ENCODE data around the gene WFDC10A. TPM values are rescaled to one million over a fixed set of nuclear protein-coding genes. Genes with fewer than 3 reads are reported as not detected.
"Not testable (repeated sequence)": the region's sequence is repeated elsewhere in the genome, so short reads cannot be mapped to it uniquely, and the experiment has no call there.

The WFDC10A gene
- total and polyA plus RNA-seq, 4 donors, result not detected

DNA sequence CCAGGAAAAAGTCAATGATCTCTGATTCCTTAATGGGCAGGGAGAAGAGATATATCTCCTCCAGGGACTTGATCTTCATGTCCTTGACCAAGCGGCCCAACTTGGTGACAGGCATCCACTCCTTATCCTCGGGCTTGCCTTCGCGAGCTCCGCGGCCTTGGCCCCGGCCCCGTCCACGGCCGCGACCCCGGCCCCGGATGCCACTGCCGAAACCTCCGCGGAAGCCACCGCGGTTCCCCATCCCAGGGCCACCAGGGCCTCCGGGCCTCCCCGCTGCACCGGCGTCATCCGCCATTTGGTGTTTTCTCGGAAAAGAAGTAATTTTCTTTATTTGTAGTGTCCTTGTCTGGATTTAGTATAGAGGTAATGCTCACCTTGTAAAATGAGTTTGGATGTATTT is 11.5 kb downstream of the WFDC10A start:
- H3K27me3 ChIP-seq (ENCODE audit: control insufficient read depth, insufficient read depth, low read length); H3K9me3 ChIP-seq (ENCODE audit: control insufficient read depth, insufficient read depth, low read length); H3K4me1 ChIP-seq (ENCODE audit: control insufficient read depth, insufficient read depth, low read length); H3K36me3 ChIP-seq (ENCODE audit: control insufficient read depth, insufficient read depth, low read length); H3K27ac ChIP-seq (ENCODE audit: low read depth, low read length); H3K4me3 ChIP-seq (ENCODE audit: low read depth, low read length); DNase-seq (ENCODE audit: low read depth in 4 of 6, low spot score in 6 of 6): not testable (repeated sequence)
- no CpG with 5 or more reads among the region's 24 CpGs for WGBS (ENCODE audit: insufficient coverage)

DNA sequence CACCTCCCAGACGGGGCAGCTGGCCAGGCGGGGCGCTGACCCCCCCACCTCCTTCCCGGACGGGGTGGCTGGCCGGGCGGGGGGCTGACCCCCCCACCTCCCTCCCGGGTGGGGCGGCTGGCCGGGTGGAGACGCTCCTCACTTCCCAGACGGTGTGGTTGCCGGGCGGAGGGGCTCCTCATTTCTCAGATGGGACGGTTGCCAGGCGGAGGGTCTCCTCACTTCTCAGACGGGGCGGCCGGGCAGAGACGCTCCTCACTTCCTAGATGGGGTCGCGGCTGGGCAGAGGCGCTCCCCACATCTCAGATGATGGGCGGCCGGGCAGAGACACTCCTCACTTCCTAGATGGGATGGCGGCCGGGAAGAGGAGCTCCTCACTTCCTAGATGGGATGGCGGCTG is 16.3 kb downstream of the WFDC10A start:
- not testable (repeated sequence) for DNase-seq (ENCODE audit: low read depth in 4 of 6, low spot score in 6 of 6); H3K9me3 ChIP-seq (ENCODE audit: control insufficient read depth, insufficient read depth, low read length); H3K4me3 ChIP-seq (ENCODE audit: low read depth, low read length); H3K36me3 ChIP-seq (ENCODE audit: control insufficient read depth, insufficient read depth, low read length); H3K27me3 ChIP-seq (ENCODE audit: control insufficient read depth, insufficient read depth, low read length); H3K27ac ChIP-seq (ENCODE audit: low read depth, low read length); H3K4me1 ChIP-seq (ENCODE audit: control insufficient read depth, insufficient read depth, low read length)
- no CpG with 5 or more reads among the region's 28 CpGs for WGBS (ENCODE audit: insufficient coverage)

DNA sequence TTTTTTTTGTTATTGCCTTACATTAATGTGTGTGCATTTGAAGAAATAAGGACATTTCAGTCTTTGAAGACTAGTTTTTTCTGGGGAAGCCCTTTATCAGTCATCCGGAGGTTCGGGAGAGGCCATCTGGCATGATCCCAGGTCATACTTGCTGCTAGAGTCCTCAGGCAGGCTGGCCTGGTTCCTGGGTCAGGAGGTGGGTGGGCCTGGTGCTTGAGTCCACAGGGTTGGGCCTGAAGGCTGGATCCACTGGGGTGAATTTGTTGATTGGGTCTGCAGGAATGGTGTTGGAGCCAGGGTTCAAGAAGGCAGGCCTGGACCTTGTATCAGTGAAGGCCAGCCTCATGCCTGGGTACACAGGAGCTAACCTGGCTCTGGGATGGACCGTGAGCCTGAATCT is 17.3 kb downstream of the WFDC10A start:
- WGBS (ENCODE audit: insufficient coverage), result 87% methylated on average over 3 of the region's 3 CpGs
- Histone ChIP-seq H3K4me3 (ENCODE audit: low read depth, low read length) (no peak overlapping the region), H3K36me3 (ENCODE audit: control insufficient read depth, insufficient read depth, low read length) (no peaks in the 10 kb centered on the region), H3K27me3 (ENCODE audit: control insufficient read depth, insufficient read depth, low read length) (no peaks in the 10 kb centered on the region), H3K9me3 (ENCODE audit: control insufficient read depth, insufficient read depth, low read length) (no peaks in the 10 kb centered on the region), H3K27ac (ENCODE audit: low read depth, low read length) (no peak overlapping the region), H3K4me1 (ENCODE audit: control insufficient read depth, insufficient read depth, low read length) (no peaks in the 10 kb centered on the region)
- DNase-seq (ENCODE audit: low read depth in 4 of 6, low spot score in 6 of 6), result no peak

GRCh38 chr20:45647441-45648050 is 18.0 kb downstream of the WFDC10A start:
- Histone ChIP-seq H3K4me3 (ENCODE audit: low read depth, low read length) (no peak overlapping the region), H3K4me1 (ENCODE audit: control insufficient read depth, insufficient read depth, low read length) (no peaks in the 10 kb centered on the region), H3K9me3 (ENCODE audit: control insufficient read depth, insufficient read depth, low read length) (no peaks in the 10 kb centered on the region), H3K36me3 (ENCODE audit: control insufficient read depth, insufficient read depth, low read length) (no peaks in the 10 kb centered on the region), H3K27ac (ENCODE audit: low read depth, low read length) (no peak overlapping the region), H3K27me3 (ENCODE audit: control insufficient read depth, insufficient read depth, low read length) (no peaks in the 10 kb centered on the region)
- 80% methylated on average over 1 of the region's 1 CpG for WGBS (ENCODE audit: insufficient coverage)
- no peak for DNase-seq (ENCODE audit: low read depth in 4 of 6, low spot score in 6 of 6)

- H3K4me3 ChIP-seq (ENCODE audit: low read depth, low read length), result no peak overlapping the region
- no peaks in the 10 kb centered on the region for H3K4me1 ChIP-seq (ENCODE audit: control insufficient read depth, insufficient read depth, low read length)
- DNase-seq (ENCODE audit: low read depth in 4 of 6, low spot score in 6 of 6), result no peak
- H3K27me3 ChIP-seq (ENCODE audit: control insufficient read depth, insufficient read depth, low read length), result no peaks in the 10 kb centered on the region
- H3K9me3 ChIP-seq (ENCODE audit: control insufficient read depth, insufficient read depth, low read length), result no peaks in the 10 kb centered on the region
- no peak overlapping the region for H3K27ac ChIP-seq (ENCODE audit: low read depth, low read length)
- H3K36me3 ChIP-seq (ENCODE audit: control insufficient read depth, insufficient read depth, low read length), result no peaks in the 10 kb centered on the region
- 70% methylated on average over 5 of the region's 6 CpGs for WGBS (ENCODE audit: insufficient coverage)
Measured at GRCh38 chr20:45649312-45649863, 19.8 kb downstream of the WFDC10A start.

DNA sequence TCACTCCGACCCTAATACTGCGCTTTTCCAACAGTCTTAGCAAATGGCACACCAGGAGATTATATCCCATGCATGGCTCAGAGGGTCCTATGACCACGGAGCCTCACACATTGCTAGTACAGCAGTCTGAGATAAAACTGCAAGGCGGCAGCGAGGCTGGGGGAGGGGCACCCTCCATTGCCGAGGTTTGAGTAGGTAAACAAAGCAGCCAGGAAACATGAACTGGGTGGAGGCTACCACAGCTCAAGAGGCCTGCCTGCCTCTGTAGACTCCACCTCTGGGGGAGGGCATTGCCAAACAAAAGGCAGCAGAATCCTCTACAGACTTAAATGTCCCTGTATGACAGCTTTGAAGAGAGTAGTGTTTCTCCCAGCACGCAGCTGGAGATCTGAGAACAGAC is 22.2 kb downstream of the WFDC10A start:
- H3K27me3 ChIP-seq (ENCODE audit: control insufficient read depth, insufficient read depth, low read length); H3K9me3 ChIP-seq (ENCODE audit: control insufficient read depth, insufficient read depth, low read length); H3K4me1 ChIP-seq (ENCODE audit: control insufficient read depth, insufficient read depth, low read length); H3K36me3 ChIP-seq (ENCODE audit: control insufficient read depth, insufficient read depth, low read length); H3K27ac ChIP-seq (ENCODE audit: low read depth, low read length); H3K4me3 ChIP-seq (ENCODE audit: low read depth, low read length); DNase-seq (ENCODE audit: low read depth in 4 of 6, low spot score in 6 of 6): not testable (repeated sequence)
- WGBS (ENCODE audit: insufficient coverage), result 91% methylated on average over 7 of the region's 7 CpGs

DNA sequence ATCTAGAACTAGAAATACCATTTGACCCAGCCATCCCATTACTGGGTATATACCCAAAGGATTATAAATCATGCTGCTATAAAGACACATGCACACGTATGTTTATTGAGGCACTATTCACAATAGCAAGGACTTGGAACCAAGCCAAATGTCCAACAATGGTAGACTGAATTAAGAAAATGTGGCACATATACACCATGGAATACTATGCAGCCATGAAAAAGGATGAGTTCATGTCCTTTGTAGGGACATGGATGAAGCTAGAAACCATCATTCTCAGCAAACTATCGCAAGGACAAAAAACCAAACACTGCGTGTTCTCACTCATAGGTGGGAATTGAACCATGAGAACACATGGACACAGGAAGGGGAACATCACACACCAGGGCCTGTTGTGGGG is 27.5 kb downstream of the WFDC10A start:
- no CpG with 5 or more reads among the region's 3 CpGs for WGBS (ENCODE audit: insufficient coverage)
- not testable (repeated sequence) for H3K4me3 ChIP-seq (ENCODE audit: low read depth, low read length)

DNA sequence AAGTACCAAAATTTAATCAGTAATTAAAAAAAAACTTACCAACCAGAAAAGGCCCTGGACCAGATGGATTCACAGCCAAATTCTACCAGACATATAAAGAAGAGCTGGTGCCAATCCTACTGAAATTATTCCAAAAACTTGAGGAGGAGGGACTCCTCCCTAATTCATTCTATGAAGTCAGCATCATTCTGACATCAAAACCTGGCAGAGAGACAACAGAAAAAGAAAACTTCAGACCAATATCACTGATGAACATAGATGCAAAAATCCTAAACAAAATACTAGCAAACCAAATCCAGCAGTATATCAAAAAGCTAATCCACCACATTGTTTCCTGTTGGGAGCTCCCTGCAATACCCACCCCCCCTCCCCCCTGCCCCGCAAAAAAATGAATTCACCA is 40.6 kb downstream of the WFDC10A start, which contains the start of gene WFDC11:
Gene WFDC11, minus strand, starts transcription at position 101 of the 400 bp plus-strand sequence. CDS start 19,639 bp downstream, outside the sequence.
- H3K9me3 ChIP-seq (ENCODE audit: control insufficient read depth, insufficient read depth, low read length), result no peaks in the 10 kb centered on the region
- WGBS (ENCODE audit: insufficient coverage), result no CpG with 5 or more reads among the region's 1 CpG
- no peak for DNase-seq (ENCODE audit: low read depth in 4 of 6, low spot score in 6 of 6)

More for the DNA sequence above, 27.5 kb downstream of the WFDC10A start:
- not testable (repeated sequence) for H3K9me3 ChIP-seq (ENCODE audit: control insufficient read depth, insufficient read depth, low read length); DNase-seq (ENCODE audit: low read depth in 4 of 6, low spot score in 6 of 6); H3K36me3 ChIP-seq (ENCODE audit: control insufficient read depth, insufficient read depth, low read length); H3K27me3 ChIP-seq (ENCODE audit: control insufficient read depth, insufficient read depth, low read length); H3K4me1 ChIP-seq (ENCODE audit: control insufficient read depth, insufficient read depth, low read length); H3K27ac ChIP-seq (ENCODE audit: low read depth, low read length)

DNA sequence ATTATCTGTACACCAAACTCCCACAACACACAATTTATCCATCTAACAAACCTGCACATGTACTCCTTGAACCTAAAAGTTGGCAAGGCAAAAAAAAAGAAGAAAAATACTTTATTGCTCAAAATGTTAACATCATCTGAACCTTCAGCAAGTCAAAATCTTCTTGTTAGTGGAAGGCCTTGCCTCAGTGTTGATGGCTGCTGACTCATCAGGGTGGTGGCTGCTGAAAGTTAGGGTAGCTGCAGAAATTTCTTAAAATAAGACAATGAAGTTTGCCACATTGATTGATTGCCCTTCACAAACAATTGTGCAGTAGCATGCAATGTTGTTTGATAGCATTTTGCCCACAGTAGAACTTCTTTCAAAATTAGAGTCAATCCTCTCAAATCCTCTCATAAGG is 43.2 kb downstream of the WFDC10A start:
- no peak overlapping the region for H3K4me3 ChIP-seq (ENCODE audit: low read depth, low read length)
- DNase-seq (ENCODE audit: low read depth in 4 of 6, low spot score in 6 of 6), result no peak
- no peaks in the 10 kb centered on the region for H3K4me1 ChIP-seq (ENCODE audit: control insufficient read depth, insufficient read depth, low read length)
- H3K27me3 ChIP-seq (ENCODE audit: control insufficient read depth, insufficient read depth, low read length), result no peaks in the 10 kb centered on the region
- no peaks in the 10 kb centered on the region for H3K9me3 ChIP-seq (ENCODE audit: control insufficient read depth, insufficient read depth, low read length)
- no peak overlapping the region for H3K27ac ChIP-seq (ENCODE audit: low read depth, low read length)
- H3K36me3 ChIP-seq (ENCODE audit: control insufficient read depth, insufficient read depth, low read length), result no peaks in the 10 kb centered on the region

More for the DNA sequence above, 40.6 kb downstream of the WFDC10A start, which contains the start of gene WFDC11:
- no peaks in the 10 kb centered on the region for H3K27me3 ChIP-seq (ENCODE audit: control insufficient read depth, insufficient read depth, low read length)
- no peak within 1 kb of the TSS for H3K27ac ChIP-seq (ENCODE audit: low read depth, low read length)
- H3K4me1 ChIP-seq (ENCODE audit: control insufficient read depth, insufficient read depth, low read length), result no peaks in the 10 kb centered on the region
- no peak within 1 kb of the TSS for H3K4me3 ChIP-seq (ENCODE audit: low read depth, low read length)
- H3K36me3 ChIP-seq (ENCODE audit: control insufficient read depth, insufficient read depth, low read length), result no peaks in the 10 kb centered on the region

GRCh38 chr20:45679650-45680049 is 50.1 kb downstream of the WFDC10A start:
- H3K4me1 ChIP-seq (ENCODE audit: control insufficient read depth, insufficient read depth, low read length), result no peaks in the 10 kb centered on the region
- DNase-seq (ENCODE audit: low read depth in 4 of 6, low spot score in 6 of 6), result no peak

More at GRCh38 chr20:45679650-45680049, 50.1 kb downstream of the WFDC10A start:
- Histone ChIP-seq H3K9me3 (ENCODE audit: control insufficient read depth, insufficient read depth, low read length) (no peaks in the 10 kb centered on the region), H3K4me3 (ENCODE audit: low read depth, low read length) (no peak overlapping the region), H3K27me3 (ENCODE audit: control insufficient read depth, insufficient read depth, low read length) (no peaks in the 10 kb centered on the region), H3K27ac (ENCODE audit: low read depth, low read length) (no peak overlapping the region), H3K36me3 (ENCODE audit: control insufficient read depth, insufficient read depth, low read length) (no peaks in the 10 kb centered on the region)
